ENCODE data around the gene PLXDC2.
"Not testable (repeated sequence)": the region's sequence is repeated elsewhere in the genome, so short reads cannot be mapped to it uniquely, and the experiment has no call there.

PLXDC2 gene

GRCh38 chr10:19974554-19974953 is 158.3 kb downstream of the PLXDC2 start:
- no peak for DNase-seq (ENCODE audit: low read depth in 2 of 2)

GRCh38 chr10:19977097-19977521 is 160.9 kb downstream of the PLXDC2 start:
- no peak for DNase-seq (ENCODE audit: low read depth in 2 of 2)

- no peak for DNase-seq (ENCODE audit: low read depth in 2 of 2)
Observed at GRCh38 chr10:19979628-19980027, 163.4 kb downstream of the PLXDC2 start.

GRCh38 chr10:19983880-19984565 is 167.8 kb downstream of the PLXDC2 start:
- DNase-seq (ENCODE audit: low read depth in 2 of 2) = no peak

GRCh38 chr10:19985745-19986144 is 169.5 kb downstream of the PLXDC2 start:
- DNase-seq (ENCODE audit: low read depth in 2 of 2) = no peak

- DNase-seq (ENCODE audit: low read depth in 2 of 2) = no peak
Observed at GRCh38 chr10:19986591-19986990, 170.4 kb downstream of the PLXDC2 start.

- DNase-seq (ENCODE audit: low read depth in 2 of 2) = no peak
Observed at GRCh38 chr10:19987931-19988330, 171.7 kb downstream of the PLXDC2 start.

GRCh38 chr10:19993714-19994315 is 177.6 kb downstream of the PLXDC2 start:
- no peak for DNase-seq (ENCODE audit: low read depth in 2 of 2)

GRCh38 chr10:19998482-19998881 is 182.2 kb downstream of the PLXDC2 start:
- DNase-seq (ENCODE audit: low read depth in 2 of 2) = no peak

GRCh38 chr10:19999431-19999830 is 183.2 kb downstream of the PLXDC2 start:
- DNase-seq (ENCODE audit: low read depth in 2 of 2) = no peak

- DNase-seq (ENCODE audit: low read depth in 2 of 2) = not testable (repeated sequence)
Observed at GRCh38 chr10:20002026-20002425, 185.8 kb downstream of the PLXDC2 start.

GRCh38 chr10:20002657-20003056 is 186.4 kb downstream of the PLXDC2 start:
- no peak for DNase-seq (ENCODE audit: low read depth in 2 of 2)

- DNase-seq (ENCODE audit: low read depth in 2 of 2) = no peak
Observed at GRCh38 chr10:20004087-20004523, 187.9 kb downstream of the PLXDC2 start.

GRCh38 chr10:20005638-20006037 is 189.4 kb downstream of the PLXDC2 start:
- DNase-seq (ENCODE audit: low read depth in 2 of 2) = no peak

- DNase-seq (ENCODE audit: low read depth in 2 of 2) = no peak
Observed at GRCh38 chr10:20006169-20006870, 190.1 kb downstream of the PLXDC2 start.

- DNase-seq (ENCODE audit: low read depth in 2 of 2) = no peak
Observed at GRCh38 chr10:20007426-20007825, 191.2 kb downstream of the PLXDC2 start.

- no peak for DNase-seq (ENCODE audit: low read depth in 2 of 2)
Observed at GRCh38 chr10:20013991-20014750, 197.9 kb downstream of the PLXDC2 start.

- DNase-seq (ENCODE audit: low read depth in 2 of 2) = no peak
Observed at GRCh38 chr10:20017961-20018360, 201.7 kb downstream of the PLXDC2 start.

- DNase-seq (ENCODE audit: low read depth in 2 of 2) = no peak
Observed at GRCh38 chr10:20020677-20021076, 204.4 kb downstream of the PLXDC2 start.

GRCh38 chr10:20029523-20029922 is 213.3 kb downstream of the PLXDC2 start:
- no peak for DNase-seq (ENCODE audit: low read depth in 2 of 2)

- no peak for DNase-seq (ENCODE audit: low read depth in 2 of 2)
Observed at GRCh38 chr10:20033476-20033875, 217.2 kb downstream of the PLXDC2 start.

- DNase-seq (ENCODE audit: low read depth in 2 of 2) = no peak
Observed at GRCh38 chr10:20034732-20035131, 218.5 kb downstream of the PLXDC2 start.

Data from fibroblast of skin of left biceps (primary cell).